ENCODE data around the gene ZCRB1.
"Not testable (repeated sequence)": the region's sequence is repeated elsewhere in the genome, so short reads cannot be mapped to it uniquely, and the experiment has no call there.

Gene ZCRB1

GRCh38 chr12:42325653-42326474 is at the start of gene ZCRB1, which contains the start of gene PPHLN1:
Gene ZCRB1, minus strand, starts transcription at chr12:42326094. Its CDS starts 1,992 bp downstream, at chr12:42324102.
Gene PPHLN1, plus strand, starts transcription at chr12:42326167. Its CDS starts 9,736 bp downstream, at chr12:42335903.
- peak; percentile 56 to 74 (median 65) for DNase-seq (ENCODE audit: low read depth in 2 of 3, low spot score in 1 of 3)

DNA sequence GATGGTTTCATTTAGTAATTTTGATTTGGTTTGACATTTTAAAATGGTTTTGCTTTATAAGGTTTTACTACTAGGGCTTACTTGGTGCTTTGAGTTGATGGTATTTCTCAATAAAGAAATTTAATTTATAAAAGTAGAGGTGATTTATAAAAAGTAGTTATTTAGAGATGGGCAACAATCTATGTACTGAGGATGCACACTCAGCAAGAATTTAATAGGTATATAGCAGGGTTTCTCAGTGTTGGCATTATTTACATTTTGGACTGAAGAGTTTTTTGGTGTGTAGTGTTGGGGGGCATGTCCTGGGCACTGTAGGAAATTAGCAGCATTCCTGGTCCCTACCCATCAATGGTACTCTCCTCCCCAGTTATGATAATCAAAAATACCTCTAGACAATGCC is 47.8 kb upstream of the ZCRB1 start:
- no peak for DNase-seq (ENCODE audit: low read depth in 2 of 3, low spot score in 1 of 3)

- DNase-seq (ENCODE audit: low read depth in 2 of 3, low spot score in 1 of 3) = peak in 1 of 3 donors; percentile 36
Measured at GRCh38 chr12:42372154-42372791, 46.4 kb upstream of the ZCRB1 start.

GRCh38 chr12:42370013-42370412 is 44.1 kb upstream of the ZCRB1 start:
- no peak for DNase-seq (ENCODE audit: low read depth in 2 of 3, low spot score in 1 of 3)

GRCh38 chr12:42365486-42365885 is 39.6 kb upstream of the ZCRB1 start:
- DNase-seq (ENCODE audit: low read depth in 2 of 3, low spot score in 1 of 3) = no peak

GRCh38 chr12:42364692-42365091 is 38.8 kb upstream of the ZCRB1 start:
- DNase-seq (ENCODE audit: low read depth in 2 of 3, low spot score in 1 of 3) = no peak

DNA sequence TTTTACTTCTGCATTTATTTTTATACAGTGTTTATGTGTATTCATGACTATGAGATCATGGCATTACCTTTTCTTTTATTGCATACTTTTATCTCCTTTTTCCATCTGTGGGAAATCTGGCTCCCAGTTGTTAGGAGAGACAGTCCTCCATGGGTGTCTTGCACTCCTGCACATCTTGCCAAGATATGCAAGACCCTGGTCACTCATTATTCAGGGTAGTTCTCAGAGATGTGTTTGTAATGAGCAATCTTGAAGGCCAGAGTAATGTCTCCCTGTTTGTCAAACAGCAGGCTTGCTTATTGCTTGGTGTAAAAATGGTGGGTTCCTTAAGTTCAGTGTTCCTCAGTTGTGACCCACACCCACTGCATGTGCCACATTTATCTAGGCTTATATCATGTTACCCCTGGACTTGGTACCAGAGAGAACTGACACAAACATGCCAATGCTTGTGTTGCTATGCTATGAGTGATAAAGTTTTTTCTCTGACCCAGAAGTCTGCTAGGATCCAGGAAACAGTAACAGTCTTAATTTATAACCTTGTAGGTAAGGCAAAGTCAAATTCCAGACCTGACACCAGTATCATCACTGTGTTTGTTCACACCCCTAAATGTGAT is 36.9 kb upstream of the ZCRB1 start:
- DNase-seq (ENCODE audit: low read depth in 2 of 3, low spot score in 1 of 3) = no peak

DNA sequence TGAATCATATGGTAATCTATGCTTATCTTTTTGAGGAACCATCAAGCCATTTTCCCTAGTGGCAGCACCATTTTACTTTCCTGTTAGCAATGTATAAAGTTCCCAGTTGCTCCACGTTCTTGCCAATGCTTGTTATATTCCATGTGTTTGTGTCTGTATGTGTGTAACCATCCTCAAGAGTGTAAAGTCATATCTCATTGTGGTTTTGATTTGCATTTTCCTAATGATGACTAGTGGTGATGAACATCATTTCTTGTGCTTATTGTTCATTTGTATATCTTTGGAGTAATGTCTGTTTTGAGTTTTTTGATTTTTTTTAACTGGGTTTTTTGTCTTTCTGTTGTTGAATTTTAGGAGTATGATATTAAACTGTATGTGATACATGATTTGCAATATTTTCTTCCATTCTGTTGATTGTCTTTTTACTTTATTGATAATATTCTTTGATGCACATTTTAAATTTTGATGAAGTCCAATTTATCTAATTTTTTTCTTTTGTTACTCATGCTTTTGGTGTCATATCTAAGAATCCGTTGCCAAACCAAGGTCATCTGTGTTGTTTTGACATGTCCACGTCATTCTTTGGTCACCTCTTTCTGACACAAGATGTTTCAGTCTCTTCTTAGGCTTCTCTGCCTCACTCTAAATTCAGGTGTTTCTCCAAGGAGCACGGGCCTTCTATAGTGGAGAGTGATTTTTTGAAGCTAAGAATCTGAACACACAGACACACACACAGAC is 36.2 kb upstream of the ZCRB1 start:
- DNase-seq (ENCODE audit: low read depth in 2 of 3, low spot score in 1 of 3) = no peak

DNA sequence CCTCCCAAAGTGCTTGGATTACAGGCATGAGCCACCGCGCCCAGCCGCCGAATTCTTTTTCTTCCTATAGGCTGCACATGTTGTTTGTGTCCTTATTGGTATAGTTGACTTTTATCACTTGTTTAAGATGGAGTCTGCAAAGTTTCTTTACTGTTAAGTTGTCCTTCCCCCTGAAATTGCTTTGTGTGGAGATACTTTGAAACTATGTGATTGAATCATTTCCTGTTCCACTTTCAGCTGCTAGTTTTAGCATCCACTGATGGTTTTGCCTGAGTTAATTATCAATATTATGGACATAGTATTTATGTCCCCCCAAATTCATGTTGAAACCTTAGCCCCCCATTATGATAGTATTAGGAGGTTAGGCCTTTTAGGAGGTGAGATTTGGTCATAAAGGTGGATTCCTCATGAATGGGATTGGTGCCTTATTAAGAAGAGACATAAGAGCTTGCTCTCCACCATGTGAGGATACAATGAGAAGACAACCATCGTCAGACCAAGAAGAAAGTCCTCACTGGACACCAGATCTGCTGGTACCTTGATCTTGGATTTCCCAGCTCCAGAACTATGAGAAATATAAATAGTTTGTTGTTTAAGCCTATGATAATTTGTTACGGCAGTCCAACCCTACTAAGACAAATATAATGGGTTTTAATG is 35.0 kb upstream of the ZCRB1 start:
- no peak for DNase-seq (ENCODE audit: low read depth in 2 of 3, low spot score in 1 of 3)

DNA sequence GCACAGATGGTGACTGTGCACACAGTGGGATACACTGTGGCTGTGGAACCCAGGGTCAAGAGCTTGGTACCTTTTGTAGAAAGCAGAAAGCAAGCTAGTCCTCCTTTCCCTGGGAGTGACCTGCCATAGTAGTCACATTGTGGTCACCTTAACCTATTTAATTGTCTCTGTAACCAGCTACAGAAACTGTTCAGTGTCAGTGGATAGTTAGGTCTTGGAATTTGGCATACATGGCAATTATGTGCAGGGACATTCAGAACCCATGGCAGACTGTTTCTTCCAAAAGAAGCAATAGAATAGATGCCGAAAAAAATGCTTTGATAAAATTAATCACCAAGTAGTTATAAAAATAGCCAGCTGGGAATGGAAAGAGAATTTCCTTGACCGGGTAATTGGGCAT is 30.4 kb upstream of the ZCRB1 start:
- no peak for DNase-seq (ENCODE audit: low read depth in 2 of 3, low spot score in 1 of 3)

- not testable (repeated sequence) for DNase-seq (ENCODE audit: low read depth in 2 of 3, low spot score in 1 of 3)
Measured at GRCh38 chr12:42350021-42350407, 24.1 kb upstream of the ZCRB1 start.

DNA sequence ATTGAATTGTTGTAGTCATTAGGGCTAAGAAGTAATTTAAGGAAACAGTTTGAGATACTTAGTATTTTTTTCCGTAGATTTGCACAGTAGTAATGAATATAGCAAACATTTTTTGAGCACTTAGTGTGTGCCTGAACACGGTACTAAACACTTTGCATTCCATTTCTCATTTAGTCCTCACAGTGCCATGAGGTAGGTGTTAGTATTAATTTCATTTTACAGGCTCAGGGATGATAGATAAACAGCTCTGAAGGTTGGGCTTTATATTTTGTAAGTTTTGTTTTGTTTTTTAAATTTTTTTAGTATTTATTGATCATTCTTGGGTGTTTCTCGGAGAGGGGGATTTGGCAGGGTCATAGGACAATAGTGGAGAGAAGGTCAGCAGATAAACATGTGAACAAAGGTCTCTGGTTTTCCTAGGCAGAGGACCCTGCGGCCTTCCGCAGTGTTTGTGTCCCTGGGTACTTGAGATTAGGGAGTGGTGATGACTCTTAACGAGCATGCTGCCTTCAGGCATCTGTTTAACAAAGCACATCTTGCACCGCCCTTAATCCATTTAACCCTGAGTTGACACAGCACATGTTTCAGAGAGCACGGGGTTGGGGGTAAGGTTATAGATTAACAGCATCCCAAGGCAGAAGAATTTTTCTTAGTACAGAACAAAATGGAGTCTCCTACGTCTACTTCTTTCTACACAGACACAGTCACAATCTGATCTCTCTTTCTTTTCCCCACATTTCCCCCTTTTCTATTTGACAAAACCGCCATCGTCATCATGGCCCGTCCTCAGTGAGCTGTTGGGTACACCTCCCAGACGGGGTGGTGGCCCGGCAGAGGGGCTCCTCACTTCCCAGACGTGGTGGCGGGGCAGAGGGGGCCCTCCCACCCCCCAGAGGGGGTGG is 23.5 kb upstream of the ZCRB1 start:
- not testable (repeated sequence) for DNase-seq (ENCODE audit: low read depth in 2 of 3, low spot score in 1 of 3)

GRCh38 chr12:42346403-42347002 is 20.6 kb upstream of the ZCRB1 start:
- no peak for DNase-seq (ENCODE audit: low read depth in 2 of 3, low spot score in 1 of 3)

GRCh38 chr12:42343721-42344120 is 17.8 kb upstream of the ZCRB1 start:
- no peak for DNase-seq (ENCODE audit: low read depth in 2 of 3, low spot score in 1 of 3)

- no peak for DNase-seq (ENCODE audit: low read depth in 2 of 3, low spot score in 1 of 3)
Measured at GRCh38 chr12:42342028-42342427, 16.1 kb upstream of the ZCRB1 start.

DNA sequence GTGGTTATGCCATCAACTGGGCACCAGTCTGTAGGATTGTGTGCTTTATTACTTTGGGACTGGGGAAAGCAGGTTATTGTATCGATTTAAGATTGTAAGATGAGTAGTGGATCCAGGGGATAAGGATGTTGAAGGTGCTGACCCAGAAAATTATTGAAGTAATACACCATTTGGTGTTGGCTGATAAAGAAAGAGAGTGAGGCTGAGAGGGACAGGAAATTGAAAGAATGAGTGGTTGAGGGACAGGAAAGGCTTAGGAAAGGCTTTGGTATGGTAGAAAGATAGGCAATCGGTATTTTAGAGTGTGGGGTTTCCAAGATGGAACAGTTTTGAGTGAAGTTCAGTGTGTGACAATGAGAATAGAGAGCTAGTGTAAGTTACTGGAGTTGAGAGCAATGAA is 12.4 kb upstream of the ZCRB1 start:
- DNase-seq (ENCODE audit: low read depth in 2 of 3, low spot score in 1 of 3) = no peak

- no peak for DNase-seq (ENCODE audit: low read depth in 2 of 3, low spot score in 1 of 3)
Measured at GRCh38 chr12:42336286-42336685, 10.4 kb upstream of the ZCRB1 start.

DNA sequence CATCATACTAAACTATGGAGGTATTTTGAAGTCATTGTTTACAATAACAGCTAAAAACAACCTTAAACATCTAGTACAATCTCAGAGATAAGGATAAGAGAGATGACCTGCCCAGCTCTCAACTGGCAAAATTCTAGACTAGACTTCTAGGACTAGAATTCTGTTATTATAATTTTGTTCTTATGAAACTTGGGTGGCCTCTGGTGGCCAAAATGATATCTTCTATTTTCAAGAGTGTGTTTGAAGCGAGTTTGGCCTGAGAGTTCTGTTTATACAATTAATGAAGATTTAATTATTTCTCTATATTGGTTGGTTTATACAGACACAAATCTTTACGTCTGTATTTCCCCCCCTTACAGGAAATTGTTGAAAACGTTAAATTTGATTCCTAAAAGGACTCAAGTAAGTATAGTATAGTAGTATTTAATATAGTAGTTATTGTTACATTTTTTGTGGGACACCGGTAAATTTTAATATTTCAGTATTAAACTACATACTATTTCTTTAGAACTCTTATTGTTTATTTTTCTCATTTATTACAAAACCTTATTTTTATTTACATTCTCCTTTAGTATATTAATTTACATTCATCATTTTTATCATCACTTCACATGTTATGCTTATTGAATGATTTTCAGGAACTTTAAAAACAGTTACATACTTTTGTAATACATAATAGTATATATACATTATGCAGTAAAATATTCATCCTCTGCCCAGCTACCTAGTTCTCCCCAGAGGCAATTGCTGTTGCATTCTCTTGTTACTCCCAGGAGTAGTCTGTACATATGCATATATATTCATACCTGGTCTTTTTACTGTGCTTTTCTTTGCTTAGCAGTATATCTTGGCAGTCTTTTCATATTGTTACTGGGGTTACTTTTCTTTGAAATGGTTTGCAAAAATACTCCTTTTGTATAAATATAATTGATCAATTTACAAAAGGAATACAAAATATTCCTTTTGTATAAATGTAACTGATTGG is 6.7 kb upstream of the ZCRB1 start:
- peak in 1 of 3 donors; percentile 30 for DNase-seq (ENCODE audit: low read depth in 2 of 3, low spot score in 1 of 3)
